Measurements from ENCODE around the gene ELMOD3. TPM values are rescaled to one million over a fixed set of nuclear protein-coding genes. Genes with fewer than 3 reads are reported as not detected.

Gene ELMOD3
- polyA plus RNA-seq, 1 of the 3 experiments (the other 2 are of a cell fraction), result 15.4 TPM

- TF ChIP-seq ZBTB33 (IDR thresholded peaks at IDR 0.05; ENCODE audit: borderline replicate concordance, low read depth) (peak; percentile 98), EZH2phosphoT487 (IDR thresholded peaks at IDR 0.05; ENCODE audit: borderline replicate concordance, low read depth) (no peak), FOSL2 (IDR thresholded peaks at IDR 0.05; ENCODE audit: borderline replicate concordance, low read depth) (no peak), FOXJ3 (CRISPR knock-in tag; IDR thresholded peaks at IDR 0.05) (no peak), RAD21 (IDR thresholded peaks at IDR 0.05; ENCODE audit: low read length) (no peak), POLR2AphosphoS5 (IDR thresholded peaks at IDR 0.05; ENCODE audit: low read depth, low read length) (peak; percentile 99), NFIC (IDR thresholded peaks at IDR 0.05; ENCODE audit: borderline replicate concordance) (no peak), NRF1 (IDR thresholded peaks at IDR 0.05; ENCODE audit: low read depth, low read length) (peak; percentile 49; the same call in 1 of the 2 replicates), JUND (IDR thresholded peaks at IDR 0.05) (no peak), CTCF (IDR thresholded peaks at IDR 0.05) (no peak), CHD2 (IDR thresholded peaks at IDR 0.05; ENCODE audit: low read length, partially characterized antibody) (peak; percentile 99), TEAD4 (IDR thresholded peaks at IDR 0.05; ENCODE audit: borderline replicate concordance, insufficient read depth) (no peak), USF1 (IDR thresholded peaks at IDR 0.05; ENCODE audit: borderline replicate concordance, low read depth) (no peak), RXRA (IDR thresholded peaks at IDR 0.05; ENCODE audit: borderline replicate concordance, low read depth) (no peak), RCOR1 (IDR thresholded peaks at IDR 0.05; ENCODE audit: low read length) (no peak), TAF1 (IDR thresholded peaks at IDR 0.05; ENCODE audit: borderline replicate concordance, low read depth, low read length) (peak; percentile 84), MEF2A (IDR thresholded peaks at IDR 0.05; ENCODE audit: borderline replicate concordance, low read depth) (no peak), USF2 (IDR thresholded peaks at IDR 0.05; ENCODE audit: borderline replicate concordance, low read depth, low read length) (no peak), MAX (IDR thresholded peaks at IDR 0.05; ENCODE audit: low read depth) (peak; percentile 82)
Observed at GRCh38 chr2:85327822-85328617, 26.5 kb upstream of the ELMOD3 start, which contains the start of gene TGOLN2 (continued).
